Esophagus squamous epithelium (tissue), 4 donors: ENCODE measurements around the gene GNAI2.
"Not testable (repeated sequence)": the region's sequence is repeated elsewhere in the genome, so short reads cannot be mapped to it uniquely, and the experiment has no call there.

Experiments
- CTCF ChIP-seq, 6 experiments: fragments of 450-650 bp in 4 of 6; fragments of 200-600 bp in 2 of 6; sonication (generic) in 2 of 6; IDR thresholded peaks; one replicate each; pipeline ENCODE4 v1.5.1; 2016 to 2019; ENCODE audit warnings: antibody characterized with exemption in 6 of 6, mild to moderate bottlenecking in 4 of 6, moderate library complexity in 4 of 6
- POLR2A ChIP-seq, 4 donors: fragments of 450-650 bp; IDR thresholded peaks; one replicate each; pipeline ENCODE4 v1.6.1; 2017; ENCODE audit warnings: antibody characterized with exemption in 4 of 4, mild to moderate bottlenecking in 4 of 4, moderate library complexity in 3 of 4

DNA sequence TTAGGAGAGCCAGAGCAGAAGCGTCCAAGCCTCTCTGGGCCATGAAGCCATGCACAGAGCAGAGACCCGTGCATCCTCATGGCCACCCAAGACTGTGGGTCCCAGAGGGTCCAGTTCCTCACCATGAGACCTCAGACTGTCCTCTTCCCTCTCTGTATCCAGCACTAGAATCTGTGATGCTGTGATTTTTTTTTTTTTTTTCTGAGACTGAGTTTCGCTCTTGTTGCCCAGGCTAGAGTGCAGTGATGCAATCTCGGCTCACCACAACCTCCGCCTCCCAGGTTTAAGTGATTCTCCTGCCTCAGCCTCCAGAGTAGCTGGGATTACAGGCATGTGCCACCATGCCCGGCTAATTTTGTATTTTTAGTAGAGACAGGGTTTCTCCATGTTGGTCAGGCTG, 8.8 kb downstream of the GNAI2 start:
- TF ChIP-seq POLR2A, CTCF (IDR thresholded peaks at IDR 0.05): not testable (repeated sequence)
